OCI-LY3 (cell line): ENCODE data around the gene H2BK1.

Source experiments
- H2AFZ ChIP-seq: fragments of 200-600, 300-600 bp; shearing (Covaris generic); 2 replicates; pipeline ENCODE4 v1.6.0; 2014; ENCODE audit warnings: antibody characterized with exemption, low read depth, low read length
- H3K27ac ChIP-seq: fragments of 200-600, 300-600 bp; sonication (generic); 2 replicates; pipeline ENCODE4 v1.5.1; 2014; ENCODE audit warnings: mild to moderate bottlenecking, low read length, moderate library complexity, mixed read lengths
- H3K27me3 ChIP-seq: fragments of 200-600, 300-600 bp; sonication (generic); 2 replicates; pipeline ENCODE4 v1.6.1; 2014; ENCODE audit warnings: low read depth, low read length, mixed read lengths
- H3K36me3 ChIP-seq: fragments of 200-600, 300-600 bp; sonication (generic); replicated peaks from 2 replicates; pipeline ENCODE3; 2014; ENCODE audit warnings: low read depth, low read length, mixed read lengths
- H3K4me1 ChIP-seq: fragments of 300-600, 200-600 bp; sonication (generic); 2 replicates; pipeline ENCODE4 v1.6.1; 2014; ENCODE audit warnings: low read length, mixed read lengths
- H3K4me2 ChIP-seq: fragments of 200-600, 300-600 bp; sonication (generic); 2 replicates; pipeline ENCODE4 v1.6.1; 2014; ENCODE audit warnings: low read length, mixed read lengths
- H3K4me3 ChIP-seq: fragments of 300-600, 200-600 bp; sonication (generic); 2 replicates; pipeline ENCODE4 v1.5.1; 2014; ENCODE audit warnings: antibody characterized with exemption, mild to moderate bottlenecking, low read length, moderate library complexity
- H3K79me2 ChIP-seq: fragments of 300-600, 200-600 bp; shearing (Covaris generic); 2 replicates; pipeline ENCODE4 v1.6.1; 2014; ENCODE audit warnings: mild to moderate bottlenecking, low read length, mixed read lengths
- H3K9ac ChIP-seq: fragments of 300-600, 200-600 bp; shearing (Covaris generic); 2 replicates; pipeline ENCODE4 v1.6.0; 2014; ENCODE audit warnings: mild to moderate bottlenecking, low read length, moderate library complexity
- H3K9me3 ChIP-seq: fragments of 200-600, 300-600 bp; shearing (Covaris generic); 2 replicates; pipeline ENCODE4 v1.6.1; 2014; ENCODE audit warnings: low read length, mixed read lengths; ENCODE audit not compliant: insufficient read depth
- H4K20me1 ChIP-seq: fragments of 200-600, 300-600 bp; sonication (generic); 2 replicates; pipeline ENCODE4 v1.6.1; 2016; ENCODE audit warnings: low read length, mixed read lengths; ENCODE audit not compliant: insufficient read depth
- CTCF ChIP-seq: fragments of 200-600, 300-600 bp; sonication (generic); IDR thresholded peaks from 2 replicates; pipeline ENCODE4 v1.5.1; 2014; ENCODE audit warnings: antibody characterized with exemption, low read length, low read depth
- EZH2phosphoT487 ChIP-seq: fragments of 200-600 bp; shearing (Covaris generic); IDR thresholded peaks from 2 replicates; pipeline ENCODE4 v1.6.1; 2018; ENCODE audit warnings: antibody characterized with exemption, mixed run types, low read depth

H2BK1 gene

GRCh38 chr7:151232917-151233701 lies 22.8 kb upstream of the H2BK1 start:
- peak overlapping the region; percentile 93 for H3K9ac ChIP-seq

GRCh38 chr7:151232091-151232916 lies 22.0 kb upstream of the H2BK1 start, which contains the start of gene CHPF2:
Gene CHPF2, plus strand, starts transcription at chr7:151232483. Its CDS starts 1,529 bp downstream, at chr7:151234012.
- TF ChIP-seq CTCF, result no peak
- Histone ChIP-seq H3K9ac (peak within 1 kb of the TSS; percentile 93), H3K9me3 (no peaks in the 10 kb centered on the region), H3K4me3 (peak within 1 kb of the TSS; percentile 99), H3K36me3 (peaks cover 3% of the 10 kb centered on the region), H4K20me1 (peaks cover 28% of the 10 kb centered on the region), H2AFZ (peak within 1 kb of the TSS; percentile 69), H3K27me3 (no peaks in the 10 kb centered on the region), H3K27ac (peak within 1 kb of the TSS; percentile 22), H3K4me2 (peak within 1 kb of the TSS; percentile 95), H3K79me2 (peaks cover 20% of the 10 kb centered on the region), H3K4me1 (peaks cover 19% of the 10 kb centered on the region)

More at GRCh38 chr7:151232917-151233701, 22.8 kb upstream of the H2BK1 start:
- Histone ChIP-seq H4K20me1 (peaks cover 30% of the 10 kb centered on the region), H2AFZ (no peak overlapping the region), H3K9me3 (no peaks in the 10 kb centered on the region), H3K27me3 (no peaks in the 10 kb centered on the region), H3K79me2 (peaks cover 20% of the 10 kb centered on the region), H3K4me2 (peak overlapping the region; percentile 95), H3K4me1 (peaks cover 16% of the 10 kb centered on the region), H3K27ac (peak overlapping the region; percentile 22), H3K4me3 (peak overlapping the region; percentile 99), H3K36me3 (peaks cover 11% of the 10 kb centered on the region)
- TF ChIP-seq CTCF (no peak), EZH2phosphoT487 (no peak)

- H3K79me2 ChIP-seq, result peaks cover 30% of the 10 kb centered on the region
- no peak overlapping the region for H3K27ac ChIP-seq
- no peaks in the 10 kb centered on the region for H3K9me3 ChIP-seq
- H3K4me2 ChIP-seq, result no peak overlapping the region
- H3K4me3 ChIP-seq, result no peak overlapping the region
- peaks cover 21% of the 10 kb centered on the region for H4K20me1 ChIP-seq
- peaks cover 21% of the 10 kb centered on the region for H3K4me1 ChIP-seq
- H3K9ac ChIP-seq, result no peak overlapping the region
- TF ChIP-seq EZH2phosphoT487 (no peak), CTCF (no peak)
- H3K36me3 ChIP-seq, result peaks cover 3% of the 10 kb centered on the region
- no peak overlapping the region for H2AFZ ChIP-seq
- H3K27me3 ChIP-seq, result no peaks in the 10 kb centered on the region
Measured at GRCh38 chr7:151231080-151231479, 20.8 kb upstream of the H2BK1 start.

- Histone ChIP-seq H3K4me3 (no peak overlapping the region), H2AFZ (no peak overlapping the region), H3K79me2 (peaks cover 39% of the 10 kb centered on the region), H4K20me1 (peaks cover 11% of the 10 kb centered on the region), H3K4me1 (peaks cover 28% of the 10 kb centered on the region), H3K27ac (no peak overlapping the region), H3K36me3 (peaks cover 11% of the 10 kb centered on the region), H3K27me3 (no peaks in the 10 kb centered on the region), H3K9me3 (no peaks in the 10 kb centered on the region), H3K9ac (no peak overlapping the region), H3K4me2 (no peak overlapping the region)
- TF ChIP-seq CTCF (no peak), EZH2phosphoT487 (no peak)
Measured at GRCh38 chr7:151229249-151229648, 19.0 kb upstream of the H2BK1 start.
